Lower lobe of right lung (tissue), 2 donors: ENCODE measurements around the gene ADCY7. TPM values are rescaled to one million over a fixed set of nuclear protein-coding genes. Genes with fewer than 3 reads are reported as not detected.

ENCODE experiments used
- ATAC-seq, 2 donors: fragments of 200-7000 bp; cut with Tn5 transposase; one replicate each; pipeline ENCODE4 v1.9.1; 2020 to 2022; ENCODE audit warnings: mild to moderate bottlenecking in 2 of 2, moderate library complexity in 2 of 2
- DNase-seq: peaks from one replicate; pipeline ENCODE4 v3.0.0-alpha.2; 2020
- H3K27ac ChIP-seq: fragments of 200-600 bp; one replicate; pipeline ENCODE4 v1.8.0; 2022
- H3K27me3 ChIP-seq: fragments of 200-600 bp; one replicate; pipeline ENCODE4 v1.8.0; 2022; ENCODE audit warnings: low read depth
- H3K36me3 ChIP-seq: fragments of 200-600 bp; one replicate; pipeline ENCODE4 v1.8.0; 2022; ENCODE audit warnings: mild to moderate bottlenecking
- H3K4me1 ChIP-seq: fragments of 200-600 bp; one replicate; pipeline ENCODE4 v1.8.0; 2022
- H3K4me3 ChIP-seq: fragments of 200-600 bp; one replicate; pipeline ENCODE4 v1.8.0; 2022; ENCODE audit warnings: mild to moderate bottlenecking
- H3K9me3 ChIP-seq: fragments of 200-600 bp; one replicate; pipeline ENCODE4 v1.8.0; 2022
- intact Hi-C: fragments of 100-400 bp; cut with DNase I; formaldehyde crosslinking; loops from one replicate; pipeline ENCODE4 v1.11.0; 2022
- total RNA-seq: library from RNA; stranded (reverse); fragmentation: NEBNext Ultra II Directional; extraction: Animal tissue kit (Norgen Biotek cat#: 25700); gene quantifications from one replicate; pipeline ENCODE4 v1.2.1, GENCODE V29; 2021
- TF ChIP-seq, protein P1 (sequence below): fragments of 200-600 bp; IDR thresholded peaks from one replicate; pipeline ENCODE4 v1.8.0; 2022; ENCODE audit warnings: antibody characterized with exemption, mild to moderate bottlenecking
- donor health status: DM: no; HTN: yes; CAD: no; lungs with severe emphysema.

ADCY7 gene
- total RNA-seq, 1 donor from 2014 or later = 115 TPM

DNA sequence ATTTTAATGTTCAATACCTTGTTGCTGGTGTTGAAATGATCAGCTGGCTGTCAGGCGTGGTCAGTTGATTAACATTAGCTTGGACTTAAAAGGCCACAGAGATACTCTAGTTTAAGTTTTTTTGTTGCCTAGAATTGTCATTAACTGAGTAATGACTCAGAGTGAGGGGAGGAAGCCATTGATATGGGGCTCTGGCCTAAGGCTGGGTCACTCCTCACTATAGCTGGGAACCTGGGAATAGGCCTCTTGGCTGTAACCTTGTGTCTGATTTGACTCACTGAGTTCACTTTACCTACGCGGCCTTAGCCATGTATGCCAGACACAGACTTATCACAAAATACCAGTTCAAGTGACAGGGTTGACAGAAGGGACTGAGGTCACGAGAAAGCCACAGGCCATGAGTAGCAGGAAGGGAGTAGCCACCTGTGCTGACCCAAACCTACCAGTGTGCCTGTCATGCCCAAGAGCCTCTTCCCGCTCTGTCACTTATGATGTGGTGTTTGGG, 37.9 kb upstream of the ADCY7 start:
- intact Hi-C loops = no loop called here

DNA sequence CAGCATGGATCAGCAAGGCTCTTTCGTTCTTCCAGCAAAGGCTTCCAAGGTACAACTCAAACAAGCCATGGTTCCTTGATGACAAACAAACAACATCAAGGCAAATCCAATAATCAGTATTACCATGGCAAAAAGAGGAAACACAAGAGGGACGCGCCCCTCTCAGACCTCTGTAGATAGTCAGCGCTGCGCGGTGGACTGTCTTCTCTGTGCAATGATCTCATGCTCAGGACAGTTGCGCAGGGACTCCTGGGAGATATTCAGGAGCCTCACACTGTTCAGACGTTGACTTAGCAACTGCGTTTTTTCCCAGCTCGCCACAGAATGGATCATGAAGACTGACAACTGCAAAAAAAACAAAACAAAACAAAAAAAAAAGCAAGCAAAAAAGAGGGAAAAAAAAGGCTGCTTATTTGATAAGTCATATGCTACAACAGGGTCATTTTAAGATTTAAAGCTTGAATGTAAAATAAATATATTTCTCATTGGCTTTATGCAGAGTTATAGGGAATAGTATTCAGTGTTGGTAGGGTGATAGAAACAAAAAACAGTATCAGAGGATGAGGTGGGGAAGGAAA, 37.1 kb upstream of the ADCY7 start:
- ATAC-seq (no peak), DNase-seq (no peak)
- no peak overlapping the region for H3K27ac ChIP-seq
- intact Hi-C loops = no loop called here
- H3K36me3 ChIP-seq = peaks cover 57% of the 10 kb centered on the region
- H3K4me1 ChIP-seq = no peaks in the 10 kb centered on the region
- TF ChIP-seq, protein P1, sequence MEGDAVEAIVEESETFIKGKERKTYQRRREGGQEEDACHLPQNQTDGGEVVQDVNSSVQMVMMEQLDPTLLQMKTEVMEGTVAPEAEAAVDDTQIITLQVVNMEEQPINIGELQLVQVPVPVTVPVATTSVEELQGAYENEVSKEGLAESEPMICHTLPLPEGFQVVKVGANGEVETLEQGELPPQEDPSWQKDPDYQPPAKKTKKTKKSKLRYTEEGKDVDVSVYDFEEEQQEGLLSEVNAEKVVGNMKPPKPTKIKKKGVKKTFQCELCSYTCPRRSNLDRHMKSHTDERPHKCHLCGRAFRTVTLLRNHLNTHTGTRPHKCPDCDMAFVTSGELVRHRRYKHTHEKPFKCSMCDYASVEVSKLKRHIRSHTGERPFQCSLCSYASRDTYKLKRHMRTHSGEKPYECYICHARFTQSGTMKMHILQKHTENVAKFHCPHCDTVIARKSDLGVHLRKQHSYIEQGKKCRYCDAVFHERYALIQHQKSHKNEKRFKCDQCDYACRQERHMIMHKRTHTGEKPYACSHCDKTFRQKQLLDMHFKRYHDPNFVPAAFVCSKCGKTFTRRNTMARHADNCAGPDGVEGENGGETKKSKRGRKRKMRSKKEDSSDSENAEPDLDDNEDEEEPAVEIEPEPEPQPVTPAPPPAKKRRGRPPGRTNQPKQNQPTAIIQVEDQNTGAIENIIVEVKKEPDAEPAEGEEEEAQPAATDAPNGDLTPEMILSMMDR = no peak
- H3K27me3 ChIP-seq = no peaks in the 10 kb centered on the region
- H3K9me3 ChIP-seq = no peaks in the 10 kb centered on the region
- no peak overlapping the region for H3K4me3 ChIP-seq

More for the DNA sequence above, 37.9 kb upstream of the ADCY7 start:
- Histone ChIP-seq H3K4me3 (no peak overlapping the region), H3K27ac (no peak overlapping the region), H3K9me3 (no peaks in the 10 kb centered on the region), H3K4me1 (no peaks in the 10 kb centered on the region), H3K36me3 (peaks cover 60% of the 10 kb centered on the region), H3K27me3 (no peaks in the 10 kb centered on the region)
- no peak for ATAC-seq
- no peak for DNase-seq
- TF ChIP-seq, protein P1 = no peak

DNA sequence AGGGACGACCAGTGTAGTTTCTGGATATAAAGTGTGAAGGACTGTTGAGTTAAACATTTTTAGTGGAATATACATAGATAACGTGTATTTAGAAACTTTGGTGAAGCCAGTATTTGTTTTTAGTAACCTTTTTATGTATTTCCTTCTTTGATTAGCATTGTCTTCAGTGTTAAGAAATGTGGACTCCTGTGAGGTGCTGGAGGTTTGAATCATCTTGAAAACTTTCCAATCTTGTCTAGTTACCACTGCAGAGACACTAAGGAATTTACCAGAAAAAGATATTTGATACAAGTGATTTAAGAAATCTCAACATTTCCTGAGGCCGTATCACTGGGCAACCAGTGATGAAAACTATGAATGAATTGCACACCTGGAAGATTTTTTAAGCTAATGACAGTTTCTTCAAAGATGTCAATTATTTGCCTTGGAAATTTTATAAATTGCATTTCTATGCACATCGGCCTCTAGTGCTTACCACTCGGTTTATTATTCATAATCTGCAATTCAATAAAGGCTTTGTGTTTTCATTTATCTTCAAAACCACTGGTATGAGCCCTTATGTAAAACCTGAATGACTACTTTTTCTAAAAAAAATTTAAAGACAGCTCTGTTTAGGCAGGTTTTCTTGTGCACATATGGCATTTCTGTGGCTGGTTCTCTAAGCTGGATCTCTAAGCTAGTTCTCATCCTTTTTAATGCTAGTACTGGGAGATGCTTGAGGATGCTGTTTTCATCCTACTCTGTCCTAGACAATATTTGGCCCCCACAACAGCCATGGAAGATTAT, 31.4 kb upstream of the ADCY7 start:
- DNase-seq (no peak), ATAC-seq (no peak)
- H3K27ac ChIP-seq = no peak overlapping the region
- no peak overlapping the region for H3K4me3 ChIP-seq
- H3K36me3 ChIP-seq = peaks cover 3% of the 10 kb centered on the region
- intact Hi-C loops = no loop called here
- no peaks in the 10 kb centered on the region for H3K4me1 ChIP-seq
- no peaks in the 10 kb centered on the region for H3K9me3 ChIP-seq
- no peaks in the 10 kb centered on the region for H3K27me3 ChIP-seq
- TF ChIP-seq, protein P1 = no peak

DNA sequence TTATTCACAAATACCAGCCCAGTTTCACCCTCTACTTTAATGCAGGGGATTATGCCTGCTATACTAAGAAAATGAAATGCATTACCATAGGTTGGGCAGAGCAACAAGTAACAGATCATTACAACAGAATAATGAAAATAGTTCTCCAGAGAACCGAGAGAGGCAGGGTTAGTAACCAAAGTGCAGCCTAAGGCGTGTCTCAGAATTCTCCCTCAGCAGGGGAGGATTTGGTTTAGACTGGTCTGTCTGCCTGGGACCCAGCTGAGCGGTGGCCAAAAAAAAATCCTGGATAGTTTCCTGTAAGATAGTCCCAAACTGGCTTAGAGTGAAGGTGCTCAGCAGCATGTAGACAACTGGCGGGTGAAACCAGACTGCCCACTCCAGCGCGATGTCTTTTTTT, 30.8 kb upstream of the ADCY7 start:
- Histone ChIP-seq H3K9me3 (no peaks in the 10 kb centered on the region), H3K4me1 (no peaks in the 10 kb centered on the region), H3K4me3 (no peak overlapping the region), H3K27me3 (no peaks in the 10 kb centered on the region), H3K27ac (no peak overlapping the region), H3K36me3 (no peaks in the 10 kb centered on the region)
- ATAC-seq (peak in 1 of 2 donors; percentile 61), DNase-seq (no peak)
- intact Hi-C loops = no loop called here
- TF ChIP-seq, protein P1 = no peak

DNA sequence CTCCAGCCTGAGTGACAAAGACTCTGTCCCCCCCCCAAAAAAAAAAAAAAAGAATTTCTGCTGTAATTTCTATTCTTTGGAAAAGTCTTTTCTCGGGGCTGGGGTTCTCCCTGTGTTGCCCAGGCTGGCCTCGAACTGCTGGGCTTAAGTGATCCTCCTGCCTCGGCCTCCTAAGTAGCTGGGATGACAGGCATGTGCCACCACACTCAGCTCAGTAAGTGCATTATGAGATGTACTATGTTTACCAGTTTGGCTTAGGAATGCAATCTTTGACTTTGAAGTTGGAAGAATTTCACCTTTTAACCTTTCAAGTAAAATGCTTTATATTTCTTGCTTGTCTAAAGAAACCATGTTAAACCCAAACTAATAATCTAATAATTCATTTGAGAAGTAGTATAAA, 28.0 kb upstream of the ADCY7 start:
- intact Hi-C loops = no loop called here
- ATAC-seq (peak; percentile 58 to 66), DNase-seq (no peak)
- Histone ChIP-seq H3K9me3 (no peaks in the 10 kb centered on the region), H3K4me1 (no peaks in the 10 kb centered on the region), H3K27ac (no peak overlapping the region), H3K4me3 (no peak overlapping the region), H3K27me3 (no peaks in the 10 kb centered on the region), H3K36me3 (no peaks in the 10 kb centered on the region)
- TF ChIP-seq, protein P1 = no peak
